HS-5 (cell line): ENCODE results near the gene INPP5E.

ENCODE experiments used
- DNase-seq: peaks from one replicate; pipeline ENCODE4 v3.0.0-alpha.2; 2012; ENCODE audit warnings: low read depth

INPP5E gene

GRCh38 chr9:136403915-136404800, 35.5 kb downstream of the INPP5E start:
- no peak for DNase-seq

GRCh38 chr9:136403538-136403914, 36.1 kb downstream of the INPP5E start:
- DNase-seq, result no peak

GRCh38 chr9:136402067-136402466, 37.6 kb downstream of the INPP5E start:
- no peak for DNase-seq

GRCh38 chr9:136401173-136401922, 38.3 kb downstream of the INPP5E start:
- DNase-seq, result no peak

- no peak for DNase-seq
Measured at GRCh38 chr9:136400038-136400834, 39.4 kb downstream of the INPP5E start, which contains the start of gene SNAPC4. SNAPC4 (minus strand) TSS chr9:136400170; CDS start chr9:136398428, 1,742 bp downstream.

GRCh38 chr9:136399176-136400037, 40.2 kb downstream of the INPP5E start:
- no peak for DNase-seq

- DNase-seq, result no peak
Measured at GRCh38 chr9:136398286-136398685, 41.4 kb downstream of the INPP5E start.

GRCh38 chr9:136397643-136398042, 42.0 kb downstream of the INPP5E start:
- no peak for DNase-seq

GRCh38 chr9:136396219-136396515, 43.5 kb downstream of the INPP5E start:
- DNase-seq, result no peak

GRCh38 chr9:136395345-136396218, 44.1 kb downstream of the INPP5E start:
- no peak for DNase-seq

- DNase-seq, result no peak
Measured at GRCh38 chr9:136395020-136395340, 44.7 kb downstream of the INPP5E start.

- no peak for DNase-seq
Measured at GRCh38 chr9:136394312-136395019, 45.2 kb downstream of the INPP5E start.

GRCh38 chr9:136393531-136393930, 46.1 kb downstream of the INPP5E start:
- no peak for DNase-seq

- DNase-seq, result no peak
Measured at GRCh38 chr9:136392538-136393449, 46.9 kb downstream of the INPP5E start.

- no peak for DNase-seq
Measured at GRCh38 chr9:136391737-136392537, 47.7 kb downstream of the INPP5E start.

GRCh38 chr9:136389396-136389795, 50.2 kb downstream of the INPP5E start:
- no peak for DNase-seq

GRCh38 chr9:136387217-136387616, 52.4 kb downstream of the INPP5E start:
- DNase-seq, result no peak

- no peak for DNase-seq
Measured at GRCh38 chr9:136386018-136386417, 53.6 kb downstream of the INPP5E start.
